Measurements from ENCODE around the gene TMBIM4. TPM values are rescaled to one million over a fixed set of nuclear protein-coding genes. Genes with fewer than 3 reads are reported as not detected.

Gene TMBIM4
- total RNA-seq, 1 experiment from 2014 or later: 51.1 TPM

GRCh38 chr12:66156654-66157053 lies 13.1 kb downstream of the TMBIM4 start:
- Histone ChIP-seq H3K79me2 (ENCODE audit: insufficient read depth, low read length) (peaks cover 14% of the 10 kb centered on the region), H3K4me1 (ENCODE audit: control insufficient read depth in 1 of 2, insufficient read depth in 2 of 2, low read length in 2 of 2) (peaks cover 0 to 7% of the 10 kb centered on the region in 2 experiments; a peak in 1 of 4 replicates), H3K9me3 (ENCODE audit: control insufficient read depth in 1 of 2, insufficient read depth in 1 of 2, low read depth in 1 of 2, low read length in 2 of 2) (no peaks in the 10 kb centered on the region), H3K9ac (ENCODE audit: low read length) (no peak overlapping the region), H3K36me3 (ENCODE audit: control insufficient read depth in 1 of 2, insufficient read depth in 2 of 2, low read length in 2 of 2) (peaks cover 0 to 6% of the 10 kb centered on the region in 2 experiments; a peak in 1 of 4 replicates), H3K4me3 (replicated peaks in 1 of 2; ENCODE audit: low read depth in 1 of 2, low read length in 2 of 2) (no peak overlapping the region), H2AFZ (ENCODE audit: low read depth, low read length, poor library complexity, severe bottlenecking) (no peak overlapping the region), H4K20me1 (ENCODE audit: insufficient read depth) (no peaks in the 10 kb centered on the region), H3K27ac (ENCODE audit: low read depth, low read length) (no peak overlapping the region), H3K4me2 (ENCODE audit: low read length) (no peak overlapping the region), H3K27me3 (ENCODE audit: insufficient read depth, low read length) (no peaks in the 10 kb centered on the region), H3K9me2 (ENCODE audit: insufficient read depth) (no peaks in the 10 kb centered on the region)
- TF ChIP-seq FOSL1 (IDR thresholded peaks at IDR 0.05; ENCODE audit: low read depth) (no peak), ATF3 (IDR thresholded peaks at IDR 0.05) (no peak), ZBTB33 (IDR thresholded peaks at IDR 0.05; ENCODE audit: extremely low read depth, insufficient replicate concordance, low read length) (no peak), RAD21 (IDR thresholded peaks at IDR 0.05; ENCODE audit: low read depth) (no peak), TCF7L2 (IDR thresholded peaks at IDR 0.05; ENCODE audit: borderline replicate concordance, extremely low read depth, insufficient read depth, insufficient read length) (no peak), CBX3 (IDR thresholded peaks at IDR 0.05; ENCODE audit: low read depth) (no peak), ELF1 (IDR thresholded peaks at IDR 0.05; ENCODE audit: borderline replicate concordance, low read depth) (no peak), YY1 (IDR thresholded peaks at IDR 0.05; ENCODE audit: extremely low read depth, insufficient replicate concordance, low read depth, low read length) (no peak), SP1 (IDR thresholded peaks at IDR 0.05; ENCODE audit: low read depth) (no peak), ZNF274 (IDR thresholded peaks at IDR 0.05; ENCODE audit: low read depth, low read length) (no peak), EZH2phosphoT487 (IDR thresholded peaks at IDR 0.05; ENCODE audit: borderline replicate concordance) (no peak), POLR2AphosphoS5 (IDR thresholded peaks at IDR 0.05; ENCODE audit: low read depth, low read length) (no peak), CEBPB (IDR thresholded peaks at IDR 0.05; ENCODE audit: low read depth) (no peak), MAX (IDR thresholded peaks at IDR 0.05) (no peak)
- no TSS peak for BruUV-seq (replicated peaks)
- ChIA-PET CTCF (interaction anchor here (1.0 kb wide), 1 partner anchor 13 kb away, joined by 3 read pairs; no protein-coding TSS in a partner anchor), POLR2A (no interaction called here), RAD21 (ENCODE audit: low non-redundant PET in 1 of 2, low total read pairs in 2 of 2, uncharacterized antibody in 2 of 2, unreplicated experiment in 2 of 2) (no interaction called here)
- DNase-seq (ENCODE audit: low read depth, low spot score) (no peak), ATAC-seq (no peak)
- intact Hi-C loops (cut with micrococcal nuclease): no loop called here
